Measurements from ENCODE around the gene KCNF1. TPM values are rescaled to one million over a fixed set of nuclear protein-coding genes. Genes with fewer than 3 reads are reported as not detected.
"Not testable (repeated sequence)": the region's sequence is repeated elsewhere in the genome, so short reads cannot be mapped to it uniquely, and the experiment has no call there.

The KCNF1 gene
- total RNA-seq, 4 donors from 2014 or later: 0.22 to 0.42 TPM; not detected in 2

DNA sequence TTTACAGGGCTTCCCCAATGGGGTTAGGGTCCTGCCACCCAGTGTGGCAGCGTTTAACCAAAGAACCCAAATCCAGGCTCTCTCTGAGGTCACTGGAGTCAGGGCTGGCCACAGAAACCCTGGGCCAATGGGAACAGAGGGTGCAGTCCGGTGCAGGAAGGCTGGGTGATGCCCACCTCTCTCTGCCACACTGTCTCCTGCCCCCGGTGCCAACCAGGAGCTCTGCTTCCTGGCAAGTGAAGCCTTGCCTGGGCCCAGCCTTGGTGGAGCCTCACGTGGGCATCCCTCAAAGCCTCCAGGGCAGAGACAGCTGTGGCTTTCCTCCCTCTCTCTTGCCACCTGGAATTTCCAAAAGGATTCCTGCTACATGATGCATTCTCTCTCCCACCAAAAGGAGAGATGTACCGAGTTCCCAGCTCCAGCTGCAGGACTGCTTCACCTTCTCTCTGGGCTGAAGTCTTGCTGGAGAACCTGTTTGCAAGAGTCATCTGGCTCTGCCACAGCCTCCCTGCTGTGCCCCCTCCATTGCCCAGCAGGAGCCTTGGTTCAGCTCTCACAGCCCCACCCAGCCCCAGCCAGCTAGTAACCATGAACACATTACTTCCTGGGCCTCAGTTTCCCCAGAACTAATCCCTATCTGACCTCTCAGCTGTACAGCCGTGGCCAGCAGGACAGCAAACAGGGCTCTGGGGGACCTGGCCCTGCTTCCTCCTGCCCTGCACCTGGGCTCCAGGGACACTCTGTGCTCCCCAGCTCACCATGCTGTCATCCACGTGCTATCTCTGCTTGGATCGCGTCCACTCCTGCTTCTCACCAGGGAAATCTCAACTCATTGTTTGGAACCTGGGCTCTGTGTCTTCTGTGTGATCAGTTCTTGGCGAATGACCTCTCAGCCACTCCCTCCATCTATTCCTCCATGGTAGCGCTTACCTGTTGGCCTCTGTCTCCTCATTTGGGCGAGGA is 43.4 kb downstream of the KCNF1 start:
- TF ChIP-seq EP300 (IDR thresholded peaks at IDR 0.05) (no peak), POLR2A (IDR thresholded peaks at IDR 0.05) (no peak), CTCF (IDR thresholded peaks at IDR 0.05) (no peak)
- no peaks in the 10 kb centered on the region for H3K4me1 ChIP-seq
- WGBS, 2 donors: 87 to 90% methylated on average over 11 of the region's 12 CpGs
- no peak for DNase-seq (ENCODE audit: low spot score in 2 of 2)
- no peaks in the 10 kb centered on the region for H3K9me3 ChIP-seq
- no peaks in the 10 kb centered on the region for H3K36me3 ChIP-seq
- no peaks in the 10 kb centered on the region for H3K27me3 ChIP-seq
- no peak overlapping the region for H3K4me3 ChIP-seq
- no peak overlapping the region for H3K27ac ChIP-seq

GRCh38 chr2:10956006-10956790 is 44.5 kb downstream of the KCNF1 start:
- WGBS, 2 donors: 89 to 90% methylated on average over 16 of the region's 16 CpGs
- TF ChIP-seq CTCF (IDR thresholded peaks at IDR 0.05): no peak
- TF ChIP-seq POLR2A (IDR thresholded peaks at IDR 0.05): no peak
- TF ChIP-seq EP300 (IDR thresholded peaks at IDR 0.05): no peak
- H3K4me1 ChIP-seq: no peaks in the 10 kb centered on the region
- DNase-seq (ENCODE audit: low spot score in 2 of 2): no peak
- H3K27ac ChIP-seq: no peak overlapping the region
- H3K36me3 ChIP-seq: no peaks in the 10 kb centered on the region
- no peaks in the 10 kb centered on the region for H3K27me3 ChIP-seq
- no peak overlapping the region for H3K4me3 ChIP-seq
- H3K9me3 ChIP-seq: no peaks in the 10 kb centered on the region

- H3K27me3 ChIP-seq: no peaks in the 10 kb centered on the region
- 69 to 79% methylated on average over 3 of the region's 3 CpGs for WGBS, 2 donors
Measured at GRCh38 chr2:10957391-10957790, 45.7 kb downstream of the KCNF1 start.

GRCh38 chr2:10958452-10958851 is 46.7 kb downstream of the KCNF1 start:
- H3K9me3 ChIP-seq, H3K4me1 ChIP-seq, H3K36me3 ChIP-seq, H3K27ac ChIP-seq, H3K27me3 ChIP-seq, H3K4me3 ChIP-seq: not testable (repeated sequence)
- 29 to 35% methylated on average over 3 of the region's 3 CpGs for WGBS, 2 donors
- DNase-seq (ENCODE audit: low spot score in 2 of 2): peak in 1 of 2 donors; percentile 34

More at GRCh38 chr2:10957391-10957790, 45.7 kb downstream of the KCNF1 start:
- no peak for DNase-seq (ENCODE audit: low spot score in 2 of 2)
- Histone ChIP-seq H3K9me3 (no peaks in the 10 kb centered on the region), H3K4me3 (no peak overlapping the region), H3K36me3 (no peaks in the 10 kb centered on the region), H3K4me1 (no peaks in the 10 kb centered on the region), H3K27ac (no peak overlapping the region)
- TF ChIP-seq CTCF (IDR thresholded peaks at IDR 0.05) (no peak), EP300 (IDR thresholded peaks at IDR 0.05) (no peak), POLR2A (IDR thresholded peaks at IDR 0.05) (no peak)

GRCh38 chr2:10960606-10961489 is 49.1 kb downstream of the KCNF1 start:
- no peak for TF ChIP-seq CTCF (IDR thresholded peaks at IDR 0.05)
- TF ChIP-seq POLR2A (IDR thresholded peaks at IDR 0.05): no peak
- no peak for TF ChIP-seq EP300 (IDR thresholded peaks at IDR 0.05)
- no peaks in the 10 kb centered on the region for H3K9me3 ChIP-seq
- H3K27ac ChIP-seq: no peak overlapping the region
- no peak overlapping the region for H3K4me3 ChIP-seq
- peaks cover 0 to 4% (median 0%) of the 10 kb centered on the region in 4 donors for H3K4me1 ChIP-seq
- H3K27me3 ChIP-seq: no peaks in the 10 kb centered on the region
- H3K36me3 ChIP-seq: no peaks in the 10 kb centered on the region
- WGBS, 2 donors: 81 to 92% methylated on average over 41 to 55 of the region's 58 CpGs
- DNase-seq (ENCODE audit: low spot score in 2 of 2): no peak

Measured in tibial nerve (tissue), 4 donors.